HG02973 (cell line): ENCODE results near the gene EDARADD.
"Not testable (repeated sequence)": the region's sequence is repeated elsewhere in the genome, so short reads cannot be mapped to it uniquely, and the experiment has no call there.

Experiments used
- ATAC-seq: cut with Tn5 transposase; IDR thresholded peaks from one replicate; pipeline ENCODE4 v1.9.1; 2021; ENCODE audit warnings: moderate library complexity; ENCODE audit not compliant: unreplicated experiment

EDARADD gene

GRCh38 chr1:236484310-236484971 lies 90.4 kb downstream of the EDARADD start:
- no peak for ATAC-seq

GRCh38 chr1:236486356-236487002 lies 92.4 kb downstream of the EDARADD start:
- no peak for ATAC-seq

- ATAC-seq = not testable (repeated sequence)
Observed at GRCh38 chr1:236489161-236489560, 95.1 kb downstream of the EDARADD start.

GRCh38 chr1:236489710-236490377 lies 95.8 kb downstream of the EDARADD start:
- no peak for ATAC-seq

- no peak for ATAC-seq
Observed at GRCh38 chr1:236491469-236492136, 97.5 kb downstream of the EDARADD start.

- no peak for ATAC-seq
Observed at GRCh38 chr1:236492378-236492777, 98.3 kb downstream of the EDARADD start.

GRCh38 chr1:236494082-236494481 lies 100.0 kb downstream of the EDARADD start:
- ATAC-seq = no peak

GRCh38 chr1:236494586-236495466 lies 100.7 kb downstream of the EDARADD start:
- no peak for ATAC-seq

GRCh38 chr1:236495467-236496112 lies 101.5 kb downstream of the EDARADD start:
- no peak for ATAC-seq

- no peak for ATAC-seq
Observed at GRCh38 chr1:236497908-236498307, 103.8 kb downstream of the EDARADD start.

- ATAC-seq = no peak
Observed at GRCh38 chr1:236501093-236501492, 107.0 kb downstream of the EDARADD start.

- ATAC-seq = no peak
Observed at GRCh38 chr1:236502579-236502971, 108.5 kb downstream of the EDARADD start.

- no peak for ATAC-seq
Observed at GRCh38 chr1:236502972-236503639, 109.0 kb downstream of the EDARADD start.

GRCh38 chr1:236504338-236504737 lies 110.3 kb downstream of the EDARADD start:
- not testable (repeated sequence) for ATAC-seq

GRCh38 chr1:236507022-236507700 lies 113.1 kb downstream of the EDARADD start:
- no peak for ATAC-seq

- ATAC-seq = no peak
Observed at GRCh38 chr1:236508593-236509027, 114.5 kb downstream of the EDARADD start.

- ATAC-seq = no peak
Observed at GRCh38 chr1:236509203-236509602, 115.1 kb downstream of the EDARADD start.

GRCh38 chr1:236509647-236510401 lies 115.7 kb downstream of the EDARADD start:
- ATAC-seq = no peak
